ENCODE measurements around the gene IFITM5.
"Not testable (repeated sequence)": the region's sequence is repeated elsewhere in the genome, so short reads cannot be mapped to it uniquely, and the experiment has no call there.

- TF ChIP-seq CTCF, POLR2A, EP300 (IDR thresholded peaks at IDR 0.05): not testable (repeated sequence)
These were observed 15.2 kb upstream of the IFITM5 start for GRCh38 chr11:314554-314875.

Data from ovary (tissue), 3 donors.